ENCODE data around the gene RNF44. TPM values are rescaled to one million over a fixed set of nuclear protein-coding genes. Genes with fewer than 3 reads are reported as not detected.
A peak's percentile ranks its signal among the peaks of the same experiment; 100 is the strongest.

RNF44 gene
- total RNA-seq, 2 donors from 2014 or later, result 58.2 to 67.5 TPM

- Histone ChIP-seq H3K27ac (no peak overlapping the region), H3K36me3 (no peaks in the 10 kb centered on the region), H3K9ac (ENCODE audit: low read depth in 2 of 2, low read length in 2 of 2) (no peak overlapping the region), H3K9me3 (no peaks in the 10 kb centered on the region), H3K4me3 (no peak overlapping the region), H3K27me3 (no peaks in the 10 kb centered on the region), H3K4me1 (no peaks in the 10 kb centered on the region)
- no peak for TF ChIP-seq CTCF (IDR thresholded peaks at IDR 0.05)
- DNase-seq, result no peak
- intact Hi-C loops (cut with DNase I), result no loop called here
Observed at GRCh38 chr5:176561259-176561658, 24.1 kb upstream of the RNF44 start.

- no peak for TF ChIP-seq CTCF (IDR thresholded peaks at IDR 0.05)
- H3K27ac ChIP-seq, result no peak overlapping the region
- H3K4me1 ChIP-seq, result no peaks in the 10 kb centered on the region
- no peak overlapping the region for H3K4me3 ChIP-seq
- H3K9ac ChIP-seq (ENCODE audit: low read depth in 2 of 2, low read length in 2 of 2), result no peak overlapping the region
- no peaks in the 10 kb centered on the region for H3K27me3 ChIP-seq
- no peaks in the 10 kb centered on the region for H3K36me3 ChIP-seq
- no peak for DNase-seq
- intact Hi-C loops (cut with DNase I), result no loop called here
- H3K9me3 ChIP-seq, result no peaks in the 10 kb centered on the region
Observed at GRCh38 chr5:176560364-176560763, 23.2 kb upstream of the RNF44 start.

GRCh38 chr5:176559683-176560082 lies 22.5 kb upstream of the RNF44 start:
- H3K4me3 ChIP-seq, result no peak overlapping the region
- H3K9me3 ChIP-seq, result no peaks in the 10 kb centered on the region
- H3K27ac ChIP-seq, result no peak overlapping the region
- intact Hi-C loops (cut with DNase I), result no loop called here
- no peaks in the 10 kb centered on the region for H3K27me3 ChIP-seq
- no peak for TF ChIP-seq CTCF (IDR thresholded peaks at IDR 0.05)
- DNase-seq, result no peak
- no peaks in the 10 kb centered on the region for H3K36me3 ChIP-seq
- H3K4me1 ChIP-seq, result no peaks in the 10 kb centered on the region
- no peak overlapping the region for H3K9ac ChIP-seq (ENCODE audit: low read depth in 2 of 2, low read length in 2 of 2)

- no peak for DNase-seq
- H3K4me3 ChIP-seq, result no peak overlapping the region
- H3K27ac ChIP-seq, result no peak overlapping the region
- H3K9me3 ChIP-seq, result no peaks in the 10 kb centered on the region
- H3K27me3 ChIP-seq, result no peaks in the 10 kb centered on the region
- no peak overlapping the region for H3K9ac ChIP-seq (ENCODE audit: low read depth in 2 of 2, low read length in 2 of 2)
- no peaks in the 10 kb centered on the region for H3K4me1 ChIP-seq
- no peaks in the 10 kb centered on the region for H3K36me3 ChIP-seq
- intact Hi-C loops (cut with DNase I), result no loop called here
- no peak for TF ChIP-seq CTCF (IDR thresholded peaks at IDR 0.05)
Observed at GRCh38 chr5:176557846-176558245, 20.6 kb upstream of the RNF44 start.

GRCh38 chr5:176553260-176554085 lies 16.3 kb upstream of the RNF44 start:
- DNase-seq, result no peak
- H3K27ac ChIP-seq, result no peak overlapping the region
- H3K4me3 ChIP-seq, result no peak overlapping the region
- intact Hi-C loops (cut with DNase I), result no loop called here
- H3K9me3 ChIP-seq, result no peaks in the 10 kb centered on the region
- no peaks in the 10 kb centered on the region for H3K27me3 ChIP-seq
- H3K36me3 ChIP-seq, result no peaks in the 10 kb centered on the region
- peak overlapping the region in 1 of 2 donors; percentile 12 for H3K9ac ChIP-seq (ENCODE audit: low read depth in 2 of 2, low read length in 2 of 2)
- H3K4me1 ChIP-seq, result peaks cover 8% of the 10 kb centered on the region
- no peak for TF ChIP-seq CTCF (IDR thresholded peaks at IDR 0.05)
